ENCODE data around the gene CALHM6. TPM values are rescaled to one million over a fixed set of nuclear protein-coding genes. Genes with fewer than 3 reads are reported as not detected.

Gene CALHM6
- total RNA-seq, 1 donor from 2014 or later, result not detected

DNA sequence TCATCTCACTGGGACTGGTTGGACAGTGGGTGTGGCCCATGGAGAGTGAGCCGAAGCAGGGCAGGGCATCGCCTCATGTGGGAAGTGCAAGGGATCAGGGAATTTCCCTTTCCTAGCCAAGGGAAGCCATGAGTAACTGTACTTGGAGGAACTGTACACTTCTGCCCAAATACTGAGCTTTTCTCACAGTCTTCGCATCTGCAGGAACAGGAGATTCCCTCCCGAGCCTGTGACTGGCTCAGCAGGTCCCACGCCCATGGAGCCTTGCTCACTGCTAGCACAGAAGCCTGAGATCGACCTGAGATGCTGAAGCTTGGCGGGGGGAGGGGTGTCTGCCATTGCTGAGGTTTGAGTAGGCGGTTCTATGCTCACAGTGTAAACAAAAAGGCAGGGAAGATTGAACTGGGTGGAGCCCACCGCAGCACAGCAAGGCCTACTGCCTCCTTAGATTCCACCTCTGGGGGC is 39.8 kb downstream of the CALHM6 start:
- DNase-seq (ENCODE audit: low read depth) (no peak), FAIRE-seq (no peak)
- H3K4me3 ChIP-seq (ENCODE audit: insufficient read depth, low read depth, low read length), result no peak overlapping the region
- H2AFZ ChIP-seq (ENCODE audit: low read depth, low read length), result no peak overlapping the region
- no peaks in the 10 kb centered on the region for H4K20me1 ChIP-seq (ENCODE audit: insufficient read depth, low read length)
- Mint-ChIP-seq H3K27ac (ENCODE audit: unreplicated experiment) (no peak overlapping the region), H3K9me3 (ENCODE audit: unreplicated experiment) (peaks cover 22% of the 10 kb centered on the region), H3K36me3 (ENCODE audit: low read depth, unreplicated experiment) (no peaks in the 10 kb centered on the region), H3K4me3 (ENCODE audit: unreplicated experiment) (no peak overlapping the region), H3K4me1 (ENCODE audit: low read depth, unreplicated experiment) (no peaks in the 10 kb centered on the region), H3K27me3 (ENCODE audit: low read depth, unreplicated experiment) (peaks cover 2% of the 10 kb centered on the region)
- H3K9me3 ChIP-seq (ENCODE audit: insufficient read depth, low read depth, low read length), result no peaks in the 10 kb centered on the region
- H3K36me3 ChIP-seq (ENCODE audit: insufficient read depth, low read length), result no peaks in the 10 kb centered on the region
- H3K4me1 ChIP-seq (ENCODE audit: insufficient read depth, low read length), result peaks cover 2% of the 10 kb centered on the region
- peak overlapping the region; percentile 33 for H3K4me2 ChIP-seq (ENCODE audit: low read length)
- no peaks in the 10 kb centered on the region for H3K79me2 ChIP-seq (ENCODE audit: insufficient read depth, low read length)
- H3K9ac ChIP-seq (ENCODE audit: low read length), result no peak overlapping the region
- TF ChIP-seq EZH2 (IDR thresholded peaks at IDR 0.05; ENCODE audit: insufficient read depth, low read length) (no peak), CTCF (IDR thresholded peaks at IDR 0.05; ENCODE audit: insufficient read depth, low read depth, low read length) (no peak)
- H3K27ac ChIP-seq (ENCODE audit: low read depth, low read length), result no peak overlapping the region
- H3K27me3 ChIP-seq (ENCODE audit: insufficient read depth, low read length), result no peaks in the 10 kb centered on the region

- Histone ChIP-seq H3K4me2 (ENCODE audit: low read length) (no peak overlapping the region), H3K27me3 (ENCODE audit: insufficient read depth, low read length) (no peaks in the 10 kb centered on the region), H3K4me3 (ENCODE audit: insufficient read depth, low read depth, low read length) (no peak overlapping the region), H3K79me2 (ENCODE audit: insufficient read depth, low read length) (peaks cover 4% of the 10 kb centered on the region), H3K9me3 (ENCODE audit: insufficient read depth, low read depth, low read length) (no peaks in the 10 kb centered on the region), H3K27ac (ENCODE audit: low read depth, low read length) (no peak overlapping the region), H3K36me3 (ENCODE audit: insufficient read depth, low read length) (no peaks in the 10 kb centered on the region), H3K4me1 (ENCODE audit: insufficient read depth, low read length) (peaks cover 8% of the 10 kb centered on the region), H3K9ac (ENCODE audit: low read length) (no peak overlapping the region), H2AFZ (ENCODE audit: low read depth, low read length) (no peak overlapping the region), H4K20me1 (ENCODE audit: insufficient read depth, low read length) (no peaks in the 10 kb centered on the region)
- TF ChIP-seq EZH2 (IDR thresholded peaks at IDR 0.05; ENCODE audit: insufficient read depth, low read length) (no peak), CTCF (IDR thresholded peaks at IDR 0.05; ENCODE audit: insufficient read depth, low read depth, low read length) (no peak)
- FAIRE-seq (no peak), DNase-seq (ENCODE audit: low read depth) (no peak)
- no peaks in the 10 kb centered on the region for H3K36me3 Mint-ChIP-seq (ENCODE audit: low read depth, unreplicated experiment)
- peaks cover 4% of the 10 kb centered on the region for H3K4me1 Mint-ChIP-seq (ENCODE audit: low read depth, unreplicated experiment)
- no peak overlapping the region for H3K4me3 Mint-ChIP-seq (ENCODE audit: unreplicated experiment)
- no peak overlapping the region for H3K27ac Mint-ChIP-seq (ENCODE audit: unreplicated experiment)
- peaks cover 23% of the 10 kb centered on the region for H3K9me3 Mint-ChIP-seq (ENCODE audit: unreplicated experiment)
- no peaks in the 10 kb centered on the region for H3K27me3 Mint-ChIP-seq (ENCODE audit: low read depth, unreplicated experiment)
Measured at GRCh38 chr6:116507324-116507723, 46.1 kb downstream of the CALHM6 start.

DNA sequence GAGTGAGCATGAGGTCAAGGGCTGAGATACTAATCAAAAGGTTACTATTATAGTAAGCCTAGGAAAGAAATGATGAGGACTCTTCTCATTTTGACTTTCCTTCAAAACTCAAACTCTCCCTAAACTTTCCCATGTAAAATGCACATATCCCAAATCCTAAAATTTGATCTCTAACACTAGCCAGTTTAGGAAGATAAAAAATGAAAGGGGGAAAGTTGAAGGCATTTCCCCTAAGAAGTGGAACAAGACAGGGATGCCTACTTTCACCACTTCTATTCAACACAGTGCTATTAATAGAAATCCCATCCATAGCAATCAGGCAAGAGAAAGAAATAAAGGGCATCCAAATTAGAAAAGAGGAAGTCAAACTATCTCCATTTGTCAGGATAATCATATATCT is 47.4 kb downstream of the CALHM6 start:
- no peaks in the 10 kb centered on the region for H3K27me3 Mint-ChIP-seq (ENCODE audit: low read depth, unreplicated experiment)
- H3K4me1 Mint-ChIP-seq (ENCODE audit: low read depth, unreplicated experiment), result peaks cover 11% of the 10 kb centered on the region
- Histone ChIP-seq H3K36me3 (ENCODE audit: insufficient read depth, low read length) (no peaks in the 10 kb centered on the region), H3K4me2 (ENCODE audit: low read length) (no peak overlapping the region), H3K79me2 (ENCODE audit: insufficient read depth, low read length) (peaks cover 14% of the 10 kb centered on the region), H3K27me3 (ENCODE audit: insufficient read depth, low read length) (no peaks in the 10 kb centered on the region), H3K4me3 (ENCODE audit: insufficient read depth, low read depth, low read length) (no peak overlapping the region), H3K9me3 (ENCODE audit: insufficient read depth, low read depth, low read length) (no peaks in the 10 kb centered on the region), H3K4me1 (ENCODE audit: insufficient read depth, low read length) (peaks cover 11% of the 10 kb centered on the region), H3K9ac (ENCODE audit: low read length) (no peak overlapping the region), H2AFZ (ENCODE audit: low read depth, low read length) (no peak overlapping the region), H3K27ac (ENCODE audit: low read depth, low read length) (no peak overlapping the region), H4K20me1 (ENCODE audit: insufficient read depth, low read length) (no peaks in the 10 kb centered on the region)
- no peaks in the 10 kb centered on the region for H3K36me3 Mint-ChIP-seq (ENCODE audit: low read depth, unreplicated experiment)
- H3K4me3 Mint-ChIP-seq (ENCODE audit: unreplicated experiment), result no peak overlapping the region
- DNase-seq (ENCODE audit: low read depth) (no peak), FAIRE-seq (no peak)
- no peak for TF ChIP-seq EZH2 (IDR thresholded peaks at IDR 0.05; ENCODE audit: insufficient read depth, low read length)
- no peak for TF ChIP-seq CTCF (IDR thresholded peaks at IDR 0.05; ENCODE audit: insufficient read depth, low read depth, low read length)
- H3K9me3 Mint-ChIP-seq (ENCODE audit: unreplicated experiment), result peaks cover 17% of the 10 kb centered on the region
- H3K27ac Mint-ChIP-seq (ENCODE audit: unreplicated experiment), result no peak overlapping the region
